ENCODE measurements around the gene CUEDC1.
"Not testable (repeated sequence)": the region's sequence is repeated elsewhere in the genome, so short reads cannot be mapped to it uniquely, and the experiment has no call there.

GRCh38 chr17:57922745-57923144 lies 32.5 kb downstream of the CUEDC1 start:
- not testable (repeated sequence) for TF ChIP-seq POLR2A, POLR2AphosphoS5 (IDR thresholded peaks at IDR 0.05; ENCODE audit: low read depth, low read length)

Measured in GM12892 (cell line).